HG02759 (cell line): ENCODE measurements around the gene CD7.

ENCODE experiments used
- ATAC-seq: cut with Tn5 transposase; IDR thresholded peaks from one replicate; pipeline ENCODE4 v1.9.1; 2021; ENCODE audit warnings: mild to moderate bottlenecking, moderate library complexity; ENCODE audit not compliant: unreplicated experiment

Gene CD7

DNA sequence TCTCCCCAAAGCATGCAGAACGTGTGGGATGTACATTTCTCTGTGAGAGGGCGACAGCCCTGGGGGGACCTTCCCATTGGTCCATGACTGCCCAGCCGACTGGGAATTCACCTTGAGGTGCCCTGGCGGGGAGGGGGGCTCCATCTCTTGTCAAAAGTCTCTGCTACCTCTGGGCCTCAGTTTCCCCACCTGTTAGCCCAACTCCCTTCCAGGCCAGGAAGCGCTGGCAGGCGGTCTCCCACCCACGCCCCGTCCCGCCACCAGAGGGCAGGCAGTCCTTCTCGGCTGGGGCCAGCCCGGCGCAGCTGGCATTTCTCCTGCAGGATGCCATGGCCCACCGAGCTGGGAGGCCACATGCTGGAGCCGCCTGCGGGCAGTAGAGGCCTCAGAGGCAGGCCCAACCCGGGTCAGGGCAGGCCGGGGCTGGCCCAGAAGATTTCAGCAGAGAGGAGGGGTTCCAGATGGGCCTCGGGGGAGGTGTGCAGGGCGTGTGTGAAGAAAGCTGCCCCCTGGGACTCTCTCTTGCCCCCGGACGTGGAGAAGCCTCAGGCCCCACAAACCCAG, 16.6 kb downstream of the CD7 start:
- no peak for ATAC-seq

DNA sequence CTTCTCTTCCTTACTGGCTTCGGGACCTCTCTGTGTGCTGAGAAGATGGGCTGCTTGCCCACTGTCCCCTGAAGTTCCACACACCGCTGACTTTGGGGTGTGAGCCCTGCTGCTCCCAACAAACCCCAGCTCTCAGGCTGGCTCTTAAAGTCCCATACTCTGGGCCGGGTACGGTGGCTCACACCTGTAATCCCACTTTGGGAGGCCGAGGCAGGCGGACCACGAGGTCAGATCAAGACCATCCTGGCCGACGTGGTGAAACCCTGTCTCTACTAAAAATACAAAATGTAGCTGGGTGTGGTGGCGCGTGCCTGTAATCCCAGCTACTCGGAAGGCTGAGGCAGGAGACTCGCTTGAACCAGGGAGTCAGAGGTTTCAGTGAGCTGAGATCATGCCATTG, 17.2 kb downstream of the CD7 start:
- no peak for ATAC-seq

DNA sequence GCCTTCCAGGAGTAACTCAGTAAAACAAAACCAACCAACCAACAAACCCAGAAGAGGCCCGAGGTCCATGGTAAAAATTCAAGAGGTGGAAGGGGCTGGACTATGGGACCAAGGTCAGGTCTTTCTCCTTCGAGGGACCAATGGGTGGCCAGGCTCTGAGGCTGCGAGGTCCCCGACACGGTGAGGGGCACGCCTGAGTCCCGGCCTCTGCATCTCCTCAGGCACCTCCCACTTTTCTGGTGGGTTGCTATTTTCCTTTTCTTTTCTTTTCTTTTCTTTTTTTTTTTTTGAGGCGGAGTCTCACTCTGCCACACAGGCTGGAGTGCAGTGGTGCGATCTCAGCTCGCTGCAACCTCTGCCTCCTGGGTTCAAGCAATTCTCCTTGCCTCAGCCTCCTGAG, 18.0 kb downstream of the CD7 start:
- no peak for ATAC-seq

DNA sequence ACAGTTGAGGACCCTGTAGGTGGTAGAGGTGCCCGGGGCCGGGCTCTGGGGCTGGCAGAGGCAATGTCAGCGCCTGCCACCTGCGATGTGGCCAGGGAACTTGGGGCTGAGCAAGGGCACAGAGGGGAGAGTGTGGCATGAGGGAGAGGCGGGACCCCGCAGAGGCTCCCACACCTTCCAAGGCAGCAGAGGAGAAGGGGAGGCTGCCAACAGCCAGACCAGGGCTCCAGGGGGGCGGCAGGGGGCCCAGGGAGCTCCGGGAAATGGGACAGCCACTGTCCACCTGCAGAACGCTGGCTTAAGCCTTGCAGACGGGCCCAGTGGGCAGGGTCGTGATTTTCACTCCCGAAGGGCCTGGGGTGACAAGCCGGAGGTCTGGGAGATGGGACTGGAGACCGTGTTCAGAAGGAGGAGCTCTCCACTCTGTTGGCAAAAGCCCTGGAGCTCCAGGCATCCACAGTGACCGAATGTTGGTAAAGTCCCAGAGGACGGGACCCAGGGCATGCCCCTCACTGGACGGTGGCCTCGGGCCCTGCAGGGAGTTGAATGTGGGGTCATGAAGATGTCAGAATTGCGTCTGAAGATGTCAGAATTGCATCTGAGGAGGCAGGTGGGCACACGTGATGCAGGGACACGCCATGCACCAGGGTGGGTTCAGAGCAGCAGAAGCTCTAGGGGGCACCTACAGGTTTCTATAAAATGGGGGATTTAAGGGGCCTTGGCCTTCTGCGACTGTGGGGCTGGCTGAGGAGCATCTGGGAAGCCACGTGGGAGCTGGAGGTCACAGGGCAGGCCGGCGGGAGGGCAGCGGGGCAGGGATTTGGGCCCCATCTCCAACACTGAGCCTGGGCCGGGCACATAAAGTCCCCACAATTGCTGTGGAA, 18.6 kb downstream of the CD7 start:
- ATAC-seq: no peak

DNA sequence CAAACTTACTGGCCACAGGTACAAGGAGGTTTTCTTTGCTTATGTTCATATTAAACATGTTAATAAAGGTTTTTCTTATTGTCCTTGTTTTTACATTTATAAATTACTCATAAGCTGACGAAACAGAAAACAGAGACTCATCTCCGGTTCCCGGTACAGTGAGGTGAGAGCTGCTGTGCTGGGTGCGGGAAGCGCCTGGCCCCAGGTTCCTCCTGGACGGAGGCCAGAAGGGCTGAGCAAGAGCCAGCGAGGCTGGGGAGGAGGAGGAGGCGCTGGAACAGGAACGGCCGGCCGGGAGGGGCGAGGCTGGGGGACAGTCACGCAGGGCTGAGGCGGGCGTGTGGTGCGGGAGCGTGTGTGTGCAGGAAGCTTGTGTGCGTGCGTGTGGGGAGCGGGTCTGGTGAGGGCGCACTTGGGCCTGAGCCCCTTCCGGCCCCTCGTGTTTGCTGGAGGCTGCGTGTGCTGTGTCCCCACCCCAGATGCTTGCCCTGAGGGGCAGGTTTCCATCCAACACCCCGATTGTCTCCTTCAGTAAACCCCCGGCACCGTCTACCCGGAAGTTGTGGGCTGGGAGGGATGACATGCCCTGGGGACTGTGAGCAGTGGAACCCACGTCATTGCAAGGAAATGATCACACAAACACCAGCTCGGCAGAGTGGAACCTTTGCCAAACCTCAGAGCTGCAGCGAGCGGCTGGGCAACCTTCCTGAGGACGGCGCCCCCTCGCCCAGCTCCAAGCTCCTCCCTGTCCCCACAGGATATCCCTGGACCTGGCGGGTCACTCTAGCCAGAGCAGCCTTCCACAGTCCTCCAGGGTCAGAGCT, 19.5 kb downstream of the CD7 start:
- ATAC-seq: peak; percentile 60

DNA sequence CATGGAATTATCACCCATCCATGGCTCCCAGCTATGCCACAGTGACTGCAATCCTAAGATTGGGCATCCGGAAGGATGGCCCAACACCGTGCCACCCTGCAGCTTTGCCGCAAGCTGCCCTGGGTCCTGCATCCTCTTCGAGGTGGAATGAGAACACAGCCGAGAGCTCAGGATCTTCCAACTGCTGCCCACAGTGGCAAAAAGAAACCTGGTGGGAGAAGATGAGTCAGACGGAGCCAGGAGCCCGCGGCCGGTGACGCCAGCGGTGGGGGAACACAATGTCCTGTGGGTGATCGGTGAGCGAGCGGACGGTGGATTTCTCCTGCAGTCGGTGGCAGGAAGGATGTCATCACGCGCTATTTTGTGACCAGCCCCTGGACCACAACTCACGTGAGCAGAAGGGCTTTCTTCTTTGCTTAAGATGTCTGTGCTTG, 20.1 kb downstream of the CD7 start:
- ATAC-seq: no peak

DNA sequence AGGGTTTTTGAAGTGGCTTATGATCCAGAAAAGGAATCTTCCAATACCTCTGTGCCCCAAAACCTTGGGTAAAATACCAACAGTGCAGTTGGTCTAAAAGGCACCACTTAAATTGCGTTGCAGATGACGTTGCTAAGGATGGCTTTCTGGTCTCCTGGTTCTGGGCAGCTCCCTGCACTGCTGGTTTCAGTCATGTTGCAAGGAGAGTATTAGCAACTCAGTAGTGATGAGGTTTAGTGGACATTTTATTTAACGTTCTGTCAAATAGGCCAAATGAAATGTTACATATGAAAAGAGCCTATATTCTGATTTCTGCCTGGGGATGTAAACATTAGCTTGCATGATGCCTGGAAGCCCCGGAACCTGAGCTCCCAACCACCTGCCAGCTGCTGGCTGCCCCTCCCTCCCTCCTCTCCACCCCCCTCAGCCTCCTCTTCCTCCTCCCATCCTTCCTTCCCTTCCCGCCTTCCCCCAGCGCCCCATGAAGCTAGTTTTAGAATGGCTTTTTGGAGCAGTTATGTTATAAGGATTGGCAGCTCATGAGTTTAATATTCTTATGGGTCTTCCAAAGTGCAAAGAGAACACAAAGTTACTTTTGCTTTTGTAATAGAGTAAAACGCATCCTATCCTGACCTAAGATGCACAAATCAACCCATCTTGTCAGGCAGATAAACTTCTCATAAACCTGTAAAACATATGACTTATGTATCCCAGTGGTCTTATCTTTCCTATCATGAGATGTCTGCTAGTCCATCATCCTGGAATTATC, 20.7 kb downstream of the CD7 start:
- ATAC-seq: no peak

DNA sequence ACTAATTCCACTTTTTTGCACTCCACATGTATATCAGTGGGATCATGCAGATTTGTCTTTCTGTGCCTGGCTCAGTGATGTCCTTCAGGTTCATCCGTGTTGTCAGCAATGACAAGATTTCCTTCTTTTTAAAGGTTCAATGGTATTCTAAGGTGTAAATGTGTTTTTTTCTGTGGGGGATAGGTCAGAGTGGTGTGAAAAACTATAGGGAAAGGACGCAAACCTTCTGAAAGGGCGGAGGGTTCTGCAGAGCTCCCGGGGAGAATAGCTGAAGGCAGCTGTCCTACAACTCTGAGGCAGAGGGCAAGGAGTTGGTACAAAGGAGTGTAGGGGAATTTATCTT, 22.0 kb downstream of the CD7 start:
- ATAC-seq: no peak

DNA sequence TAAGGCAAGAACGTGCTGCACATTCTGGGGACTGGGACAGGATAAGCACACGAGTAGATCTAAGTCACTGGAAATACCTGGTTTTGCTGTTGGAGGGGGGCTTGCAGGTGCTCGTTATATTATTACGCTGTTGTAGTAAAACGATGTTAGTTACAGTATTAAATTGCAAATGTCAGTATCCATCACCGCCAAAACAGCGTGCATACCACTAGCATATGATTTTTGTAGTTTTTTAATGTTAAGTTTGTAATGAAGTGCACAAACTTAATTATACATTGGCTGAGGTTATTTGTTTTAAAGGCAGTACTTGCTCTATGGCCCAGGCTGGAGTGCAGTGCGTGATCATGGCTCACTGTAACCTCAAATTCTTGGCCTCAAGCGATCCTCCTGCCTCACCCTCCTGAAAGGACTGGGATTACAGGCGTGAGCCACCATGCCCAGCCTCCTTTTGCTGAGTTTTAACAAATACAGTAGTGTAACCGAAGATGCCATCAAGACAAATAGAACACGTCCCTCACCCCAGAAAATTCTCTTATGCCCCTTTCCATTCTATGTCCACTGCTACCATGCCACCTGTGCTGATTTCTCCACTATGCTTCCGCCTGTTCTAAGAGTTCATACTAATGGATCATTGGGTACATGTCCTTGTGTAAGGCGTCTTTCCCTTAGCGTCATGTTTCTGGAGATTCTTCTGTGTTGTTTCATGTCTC, 23.2 kb downstream of the CD7 start:
- no peak for ATAC-seq

DNA sequence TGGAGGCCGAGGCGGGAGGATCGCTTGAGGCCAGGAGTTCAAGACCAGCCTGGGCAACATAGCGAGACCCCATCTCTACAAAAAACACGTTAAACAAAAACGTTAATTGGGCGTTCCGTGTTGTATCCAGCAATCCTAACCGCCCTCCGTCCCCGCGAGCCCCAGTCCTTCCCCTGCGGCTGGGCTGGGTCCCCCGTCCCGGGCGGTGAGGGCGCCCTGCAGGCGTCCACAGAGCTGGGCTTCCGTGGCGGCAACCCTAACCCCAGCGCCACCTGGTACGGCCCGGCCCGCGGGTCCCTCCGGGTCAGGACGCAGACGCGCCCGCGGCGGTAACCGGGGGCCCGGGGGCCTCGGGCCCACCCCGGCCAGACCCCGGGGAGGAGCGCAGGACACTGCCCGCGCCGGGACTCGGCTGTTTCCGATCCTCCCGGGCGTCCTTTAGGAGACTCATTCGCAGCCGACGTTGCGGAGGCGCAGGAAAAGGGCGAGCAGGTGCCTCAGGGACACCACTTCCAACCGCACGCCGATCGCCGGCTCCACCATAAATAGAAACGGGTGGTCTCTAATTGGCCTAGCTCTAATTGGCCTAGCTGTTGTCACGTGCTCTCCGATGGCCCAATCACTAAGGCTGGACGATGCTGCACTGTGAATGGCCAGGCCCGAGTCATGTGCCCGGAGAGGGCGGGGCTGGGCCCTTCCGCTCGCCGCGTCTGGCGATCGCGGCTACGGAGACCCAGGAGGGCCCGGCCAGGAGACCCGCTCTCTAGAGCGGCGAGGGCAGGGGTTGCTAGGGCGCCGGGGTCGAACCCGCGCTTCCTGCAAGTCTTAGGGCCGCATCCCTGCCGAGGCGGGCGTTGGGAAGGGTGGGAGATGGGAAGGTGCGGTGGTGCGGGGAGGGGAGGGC, 24.9 kb downstream of the CD7 start:
- peak; percentile 90 for ATAC-seq

DNA sequence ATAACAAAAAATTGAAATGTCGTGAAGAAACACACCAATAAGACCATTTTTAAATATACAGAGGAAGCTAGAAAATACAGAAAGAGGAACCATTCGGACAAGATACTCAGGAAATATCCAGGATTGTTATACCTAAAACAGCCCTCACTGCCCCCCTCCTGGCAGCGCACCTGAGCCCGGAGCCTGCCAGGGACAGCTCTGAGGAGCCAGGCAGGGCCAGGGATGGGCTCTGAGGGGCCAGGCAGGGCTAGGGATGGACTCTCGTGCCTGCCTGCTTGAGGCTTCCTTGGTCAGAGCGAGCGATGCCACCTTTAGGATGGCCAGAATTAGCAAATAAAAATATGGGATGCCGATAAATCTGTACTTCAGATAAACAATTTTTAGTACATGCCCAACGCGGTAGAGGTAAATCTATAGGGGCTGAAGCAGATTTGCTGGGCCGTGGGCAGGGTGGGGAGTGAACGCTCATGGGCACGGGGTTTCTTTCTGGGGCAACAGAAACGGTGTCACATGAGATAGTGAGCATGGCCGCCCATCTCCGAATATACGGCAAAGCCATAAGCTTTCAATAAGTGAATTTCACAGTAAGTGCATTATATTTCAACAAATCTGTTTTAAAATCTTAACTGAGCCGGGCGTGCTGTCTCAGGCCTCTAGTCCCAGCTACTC, 25.7 kb downstream of the CD7 start:
- no peak for ATAC-seq

DNA sequence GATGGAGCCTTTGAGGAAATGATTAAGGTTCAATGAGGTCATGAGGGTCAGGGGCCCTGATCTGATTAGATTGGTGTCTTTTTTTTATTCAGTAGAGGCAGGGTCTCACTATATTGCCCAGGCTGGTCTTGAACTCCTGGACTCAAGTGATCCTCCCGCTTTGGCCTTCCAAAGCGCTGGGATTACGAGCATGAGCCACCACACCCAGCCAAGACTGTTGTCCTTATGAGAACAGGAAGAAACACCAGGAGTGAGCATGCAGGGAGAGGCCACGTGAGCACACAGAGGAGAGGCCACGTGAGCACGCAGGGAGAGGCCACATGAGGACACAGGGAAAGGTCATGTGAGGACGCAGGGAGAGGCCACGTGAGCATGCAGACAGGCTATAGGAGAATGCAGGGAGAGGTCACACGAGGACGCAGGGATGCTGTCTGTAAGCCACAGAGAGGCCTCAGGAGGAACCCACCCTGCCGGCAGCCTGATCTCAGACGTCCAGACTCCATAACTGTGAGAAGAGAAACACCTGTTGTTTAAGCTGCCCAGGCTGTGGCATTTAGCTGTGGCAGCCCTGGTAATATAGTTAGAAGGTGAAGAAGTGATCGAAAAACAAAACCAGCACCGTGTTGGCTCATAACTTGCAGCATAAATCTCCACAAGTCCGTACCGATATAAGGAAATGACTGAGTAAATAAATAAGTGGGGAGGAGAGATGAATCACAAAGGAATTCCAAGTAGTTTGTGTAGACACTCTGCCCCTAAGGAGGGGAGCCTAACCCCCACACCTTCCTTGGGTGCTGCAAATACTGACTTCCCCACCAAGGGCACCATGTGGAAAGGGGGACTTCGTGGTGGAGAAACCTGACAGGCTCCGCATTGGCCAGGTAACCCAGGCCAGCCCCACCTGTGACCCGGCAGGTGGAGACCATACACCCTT, 29.3 kb downstream of the CD7 start:
- ATAC-seq: no peak

DNA sequence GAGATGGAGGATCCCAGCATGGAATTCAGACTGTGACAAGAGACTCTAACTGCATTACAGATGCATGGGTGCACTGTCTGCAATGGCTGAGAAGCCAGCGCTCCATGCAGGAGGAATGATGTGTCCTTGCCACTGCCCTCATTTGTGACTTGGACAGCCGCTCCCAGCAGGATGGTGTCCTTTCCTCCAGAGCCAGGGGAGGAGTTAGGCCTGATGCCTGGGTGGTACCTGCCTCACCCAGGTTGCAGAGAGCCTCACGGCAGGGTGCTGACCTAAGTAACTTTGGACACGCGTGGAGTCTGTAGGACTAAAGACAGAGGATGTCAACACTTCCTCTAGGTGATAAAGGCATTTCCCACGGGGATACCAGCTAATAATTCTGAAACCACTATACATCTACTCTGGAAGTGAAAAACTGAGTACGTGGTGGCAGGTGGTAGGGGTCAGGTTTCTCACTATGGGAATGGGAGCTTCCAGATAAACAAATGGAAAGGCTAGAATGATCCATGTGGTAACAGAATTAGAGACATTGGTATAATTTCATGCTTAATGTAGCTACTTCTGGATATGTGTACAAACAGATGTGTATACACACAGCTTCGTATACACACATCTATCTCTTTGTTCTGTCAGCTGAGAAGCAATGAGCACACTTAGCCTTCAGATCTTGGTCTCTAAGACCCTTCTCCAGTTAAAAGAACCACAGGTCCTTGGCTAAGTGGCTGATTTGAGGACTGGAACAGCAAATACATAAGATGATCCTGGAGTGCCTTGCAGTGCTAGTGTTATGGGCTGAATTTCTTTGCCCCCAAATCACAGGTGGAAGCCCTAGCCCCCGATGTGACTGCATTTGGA, 30.2 kb downstream of the CD7 start:
- no peak for ATAC-seq

DNA sequence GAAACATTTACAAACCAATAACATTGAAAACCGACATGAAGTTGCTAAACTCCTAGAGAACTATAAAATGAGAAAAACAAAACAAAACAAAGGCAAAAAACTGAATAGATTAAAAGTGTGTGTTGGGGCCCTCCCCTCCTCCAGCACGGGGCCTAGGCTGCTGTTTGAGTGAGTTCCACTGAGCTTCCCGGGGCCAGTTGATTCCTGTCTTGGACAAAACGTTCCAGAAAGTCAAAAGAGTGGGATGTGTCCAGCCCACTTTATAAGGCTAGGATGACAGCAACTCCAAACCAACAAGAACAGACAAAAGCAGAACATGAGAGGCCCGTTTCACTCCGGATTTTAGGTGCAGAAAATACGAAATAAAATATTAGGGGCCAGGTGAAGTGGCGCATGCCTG, 32.3 kb downstream of the CD7 start:
- ATAC-seq: no peak

DNA sequence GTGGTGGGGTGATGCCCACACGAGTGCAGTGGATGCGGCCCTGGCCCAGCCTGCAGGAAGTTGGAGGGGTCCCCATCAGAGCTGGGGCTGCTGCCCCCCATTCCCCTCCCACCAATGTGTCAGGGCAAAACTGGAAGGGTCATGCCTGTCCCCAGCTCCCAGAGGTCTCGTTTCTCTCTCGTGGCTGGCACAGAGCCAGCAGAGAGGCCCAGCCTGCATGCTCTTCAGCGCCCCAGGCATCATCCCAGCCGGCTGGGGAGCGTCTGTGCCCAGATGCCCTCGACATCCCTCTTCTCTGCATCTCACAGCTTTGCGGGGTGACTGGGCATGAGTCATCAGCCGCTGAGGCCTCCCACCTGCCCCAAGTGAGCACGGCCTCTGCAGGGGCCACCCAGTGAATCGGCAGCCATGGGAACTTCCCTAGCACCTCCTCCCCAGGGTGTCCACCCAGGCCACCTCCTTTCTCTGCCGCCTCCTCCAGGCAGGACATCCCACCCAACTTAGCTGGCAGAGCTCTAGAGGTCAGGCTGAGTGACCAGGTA, 34.1 kb downstream of the CD7 start:
- ATAC-seq: no peak
